ENCODE results near the gene MARVELD2. TPM values are rescaled to one million over a fixed set of nuclear protein-coding genes. Genes with fewer than 3 reads are reported as not detected.
A peak's percentile ranks its signal among the peaks of the same experiment; 100 is the strongest.

The MARVELD2 gene
- total and polyA plus RNA-seq, 2 of the 13 experiments (the other 11 are each of a cell fraction or from before 2014, with no cell fraction given), result 11.1 to 15.4 TPM

DNA sequence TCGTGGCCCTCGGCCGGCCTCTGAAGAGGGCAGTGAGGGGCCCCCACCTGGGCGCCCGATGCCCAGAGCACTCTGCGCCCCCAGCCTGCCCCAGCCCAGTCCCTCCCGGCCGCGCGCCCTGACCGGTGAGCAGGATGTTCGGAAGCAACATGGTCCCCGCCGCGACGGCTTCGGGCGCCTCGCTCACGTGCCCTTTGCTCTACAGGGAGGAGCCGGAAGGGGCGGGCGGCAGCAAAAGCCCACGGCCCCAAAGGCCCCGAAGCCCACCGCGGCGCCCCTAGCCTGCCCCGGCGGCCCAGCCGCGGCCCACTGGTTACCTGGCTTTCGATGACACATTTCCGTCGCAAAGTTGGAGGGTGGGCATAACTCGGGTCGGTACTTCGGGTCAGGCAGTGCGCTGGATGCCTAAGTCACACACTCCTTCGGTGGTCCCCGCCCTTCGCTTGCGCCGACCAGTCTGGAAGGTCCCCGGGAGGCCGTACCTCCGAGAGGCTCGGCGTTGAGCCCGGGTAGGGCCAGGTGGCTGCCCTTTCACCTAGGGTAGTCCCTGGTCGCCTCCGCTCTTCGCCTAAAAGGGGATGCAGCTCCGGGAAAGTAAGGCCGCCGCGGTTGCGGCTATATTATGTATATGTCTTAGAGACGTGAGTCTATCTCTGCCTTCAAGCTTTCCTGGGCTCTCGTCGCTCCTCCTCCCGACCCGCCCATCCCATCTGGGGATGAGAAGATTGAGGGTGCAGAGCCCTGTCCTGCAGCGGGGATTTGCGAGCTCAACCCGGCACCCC is 45.4 kb upstream of the MARVELD2 start, which contains the start of the genes AK6, RAD17 and TAF9 (continued):
- TF ChIP-seq, protein P1, sequence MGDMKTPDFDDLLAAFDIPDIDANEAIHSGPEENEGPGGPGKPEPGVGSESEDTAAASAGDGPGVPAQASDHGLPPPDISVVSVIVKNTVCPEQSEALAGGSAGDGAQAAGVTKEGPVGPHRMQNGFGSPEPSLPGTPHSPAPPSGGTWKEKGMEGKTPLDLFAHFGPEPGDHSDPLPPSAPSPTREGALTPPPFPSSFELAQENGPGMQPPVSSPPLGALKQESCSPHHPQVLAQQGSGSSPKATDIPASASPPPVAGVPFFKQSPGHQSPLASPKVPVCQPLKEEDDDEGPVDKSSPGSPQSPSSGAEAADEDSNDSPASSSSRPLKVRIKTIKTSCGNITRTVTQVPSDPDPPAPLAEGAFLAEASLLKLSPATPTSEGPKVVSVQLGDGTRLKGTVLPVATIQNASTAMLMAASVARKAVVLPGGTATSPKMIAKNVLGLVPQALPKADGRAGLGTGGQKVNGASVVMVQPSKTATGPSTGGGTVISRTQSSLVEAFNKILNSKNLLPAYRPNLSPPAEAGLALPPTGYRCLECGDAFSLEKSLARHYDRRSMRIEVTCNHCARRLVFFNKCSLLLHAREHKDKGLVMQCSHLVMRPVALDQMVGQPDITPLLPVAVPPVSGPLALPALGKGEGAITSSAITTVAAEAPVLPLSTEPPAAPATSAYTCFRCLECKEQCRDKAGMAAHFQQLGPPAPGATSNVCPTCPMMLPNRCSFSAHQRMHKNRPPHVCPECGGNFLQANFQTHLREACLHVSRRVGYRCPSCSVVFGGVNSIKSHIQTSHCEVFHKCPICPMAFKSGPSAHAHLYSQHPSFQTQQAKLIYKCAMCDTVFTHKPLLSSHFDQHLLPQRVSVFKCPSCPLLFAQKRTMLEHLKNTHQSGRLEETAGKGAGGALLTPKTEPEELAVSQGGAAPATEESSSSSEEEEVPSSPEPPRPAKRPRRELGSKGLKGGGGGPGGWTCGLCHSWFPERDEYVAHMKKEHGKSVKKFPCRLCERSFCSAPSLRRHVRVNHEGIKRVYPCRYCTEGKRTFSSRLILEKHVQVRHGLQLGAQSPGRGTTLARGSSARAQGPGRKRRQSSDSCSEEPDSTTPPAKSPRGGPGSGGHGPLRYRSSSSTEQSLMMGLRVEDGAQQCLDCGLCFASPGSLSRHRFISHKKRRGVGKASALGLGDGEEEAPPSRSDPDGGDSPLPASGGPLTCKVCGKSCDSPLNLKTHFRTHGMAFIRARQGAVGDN (CRISPR knock-in tag; IDR thresholded peaks at IDR 0.05), result peak; percentile 94
- no peak for TF ChIP-seq ZBTB46 (CRISPR knock-in tag; IDR thresholded peaks at IDR 0.05; ENCODE audit: borderline replicate concordance)
- peak; percentile 85 for TF ChIP-seq ZMYM4 (CRISPR knock-in tag; IDR thresholded peaks at IDR 0.05)
- TF ChIP-seq ZNF160 (CRISPR knock-in tag; IDR thresholded peaks at IDR 0.05), result no peak
- TF ChIP-seq KMT2B (CRISPR knock-in tag; IDR thresholded peaks at IDR 0.05), result peak; percentile 96
- TF ChIP-seq ZNF530 (CRISPR knock-in tag; IDR thresholded peaks at IDR 0.05; ENCODE audit: low read depth), result no peak
- TF ChIP-seq ZBTB21 (CRISPR knock-in tag; IDR thresholded peaks at IDR 0.05), result no peak
- TF ChIP-seq ZNF616 (CRISPR knock-in tag; IDR thresholded peaks at IDR 0.05; ENCODE audit: low read depth), result peak; percentile 48; the same call in 1 of the 2 replicates
- peak; percentile 48; the same call in 1 of the 2 replicates for TF ChIP-seq ZBTB43 (CRISPR knock-in tag; conservative IDR thresholded peaks at IDR 0.05)
- peak; percentile 92 for TF ChIP-seq RBM39 (IDR thresholded peaks at IDR 0.05; ENCODE audit: low read depth, low read length, poor library complexity, severe bottlenecking)
- TF ChIP-seq NAIF1 (CRISPR knock-in tag; IDR thresholded peaks at IDR 0.05; ENCODE audit: borderline replicate concordance), result peak; percentile 67; the same call in 1 of the 2 replicates
- TF ChIP-seq ZMYM3 (CRISPR knock-in tag; IDR thresholded peaks at IDR 0.05), result no peak
- TF ChIP-seq PPARG (CRISPR knock-in tag; conservative IDR thresholded peaks at IDR 0.05), result peak; percentile 95
- peak; percentile 79 for TF ChIP-seq ATF7-NPFF (CRISPR knock-in tag; IDR thresholded peaks at IDR 0.05; ENCODE audit: low read depth)
- TF ChIP-seq ZNF230 (CRISPR knock-in tag; IDR thresholded peaks at IDR 0.05), result peak; percentile 96
- TF ChIP-seq MYC (CRISPR knock-in tag; IDR thresholded peaks at IDR 0.05; ENCODE audit: borderline replicate concordance), result peak; percentile 97
- peak; percentile 75; the same call in 1 of the 2 replicates for TF ChIP-seq IRX3 (CRISPR knock-in tag; IDR thresholded peaks at IDR 0.05; ENCODE audit: borderline replicate concordance, low read depth)
- TF ChIP-seq ZNF281 (CRISPR knock-in tag; IDR thresholded peaks at IDR 0.05; ENCODE audit: borderline replicate concordance), result no peak
- no peak for TF ChIP-seq ZSCAN21 (CRISPR knock-in tag; IDR thresholded peaks at IDR 0.05; ENCODE audit: borderline replicate concordance)

Data from HepG2 (cell line).